HG03097 (cell line): Measurements from ENCODE around the gene CACNA2D2.

ENCODE experiments used
- ATAC-seq: cut with Tn5 transposase; IDR thresholded peaks from one replicate; pipeline ENCODE4 v1.9.1; 2021; ENCODE audit not compliant: unreplicated experiment, low FRiP score

CACNA2D2 gene

DNA sequence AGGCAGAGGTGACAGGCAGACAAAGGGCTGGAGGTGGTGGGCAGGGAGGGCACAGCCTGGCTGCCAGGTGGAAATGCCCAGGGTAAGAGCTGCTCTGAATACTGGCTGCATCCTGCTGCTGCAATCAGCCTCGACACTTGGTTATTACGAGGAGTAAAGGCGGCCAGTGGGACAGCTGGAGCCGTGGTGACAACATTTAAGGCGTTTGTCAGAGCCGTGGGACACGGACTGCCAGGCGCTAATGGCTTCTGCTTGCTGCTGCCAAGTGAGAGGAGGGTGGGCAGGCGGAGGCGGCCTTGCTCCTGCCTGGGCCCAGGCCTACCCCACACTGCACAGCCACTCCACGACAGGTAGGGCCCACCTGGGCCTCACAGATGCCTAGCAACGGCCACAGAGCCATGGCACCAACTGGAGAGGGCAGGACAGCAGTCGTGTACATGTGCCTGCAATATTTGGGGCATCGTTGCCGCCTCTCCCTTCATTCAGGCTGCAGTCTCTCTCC lies 94.9 kb downstream of the CACNA2D2 start:
- no peak for ATAC-seq

GRCh38 chr3:50406487-50406886 lies 96.9 kb downstream of the CACNA2D2 start:
- no peak for ATAC-seq

DNA sequence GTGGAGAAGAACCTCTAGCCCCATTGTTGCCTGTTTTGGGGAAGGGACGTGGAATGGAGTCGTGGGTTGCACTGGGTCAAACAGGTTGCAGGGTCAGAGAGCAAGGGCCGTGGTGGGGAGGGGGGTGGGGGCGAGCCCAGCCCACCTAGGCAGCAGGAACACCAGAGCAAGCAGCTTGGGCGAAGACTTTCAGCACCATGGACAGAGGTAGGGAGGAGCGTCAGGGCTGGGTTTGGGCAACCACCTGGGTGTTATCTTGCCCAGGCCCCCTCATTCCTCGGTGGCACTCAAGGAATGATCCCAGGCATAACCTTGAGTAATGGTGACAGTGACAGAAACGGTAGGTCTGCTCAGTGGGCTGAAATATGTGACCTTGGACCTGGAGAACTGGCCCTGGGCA lies 98.2 kb downstream of the CACNA2D2 start:
- no peak for ATAC-seq

GRCh38 chr3:50401978-50402595 lies 101.3 kb downstream of the CACNA2D2 start:
- ATAC-seq = no peak

DNA sequence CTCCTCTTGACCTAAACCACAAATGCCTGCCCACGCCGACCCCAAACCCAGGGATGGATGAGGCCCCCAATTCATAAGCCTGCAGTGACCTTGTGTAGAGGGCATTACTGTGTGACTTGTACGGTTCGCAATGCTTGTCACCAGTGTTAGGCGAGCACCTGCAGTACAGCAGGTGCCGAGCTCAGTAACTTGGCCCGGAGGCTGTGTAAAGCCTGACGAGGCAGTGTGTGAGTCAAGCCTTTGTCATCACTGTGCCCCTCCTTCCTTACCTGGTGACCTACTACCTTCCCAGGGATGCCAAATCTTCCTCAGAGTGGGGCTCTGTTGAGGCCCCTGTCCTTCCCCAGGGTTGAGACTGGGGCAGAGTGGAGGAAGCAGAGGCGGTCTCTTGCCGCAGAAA lies 106.9 kb downstream of the CACNA2D2 start:
- ATAC-seq = no peak

DNA sequence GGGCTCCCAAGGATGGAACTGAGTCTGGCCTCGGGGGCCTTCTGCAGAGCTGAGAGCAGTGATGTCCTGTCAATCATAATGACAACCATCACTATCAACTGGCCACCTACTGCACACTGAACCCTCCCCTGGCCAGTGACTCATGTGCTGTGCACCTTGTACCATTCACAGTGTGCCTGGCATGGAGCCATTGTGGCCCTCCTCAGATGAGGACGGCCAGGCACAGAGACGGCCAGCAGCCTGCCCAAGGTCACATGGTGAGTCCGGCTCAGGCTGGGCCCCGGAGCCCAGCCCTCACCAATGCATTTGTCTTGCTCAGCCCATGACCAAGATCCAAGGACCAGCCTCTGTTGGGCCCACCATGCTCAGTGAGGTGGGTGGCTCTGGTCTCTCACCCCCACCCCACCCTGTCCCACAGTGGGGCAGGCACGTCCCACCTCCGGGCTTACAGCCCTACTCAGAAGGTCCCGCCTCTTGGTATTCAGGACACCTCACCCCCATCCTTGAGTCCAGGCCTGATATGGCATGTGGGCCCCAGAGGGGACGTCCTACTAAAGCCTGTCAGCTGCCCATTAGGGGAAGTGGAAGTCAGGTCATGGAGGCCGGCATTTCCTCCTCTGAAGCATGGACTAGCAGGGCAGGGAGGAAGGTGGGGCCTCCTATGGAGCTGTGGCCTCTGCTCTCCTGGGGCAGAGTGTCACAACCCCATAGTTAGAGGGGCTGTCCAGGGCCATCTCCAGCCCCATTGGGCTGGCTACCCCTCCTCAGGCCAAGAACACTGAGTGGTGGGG lies 108.2 kb downstream of the CACNA2D2 start:
- ATAC-seq = no peak

DNA sequence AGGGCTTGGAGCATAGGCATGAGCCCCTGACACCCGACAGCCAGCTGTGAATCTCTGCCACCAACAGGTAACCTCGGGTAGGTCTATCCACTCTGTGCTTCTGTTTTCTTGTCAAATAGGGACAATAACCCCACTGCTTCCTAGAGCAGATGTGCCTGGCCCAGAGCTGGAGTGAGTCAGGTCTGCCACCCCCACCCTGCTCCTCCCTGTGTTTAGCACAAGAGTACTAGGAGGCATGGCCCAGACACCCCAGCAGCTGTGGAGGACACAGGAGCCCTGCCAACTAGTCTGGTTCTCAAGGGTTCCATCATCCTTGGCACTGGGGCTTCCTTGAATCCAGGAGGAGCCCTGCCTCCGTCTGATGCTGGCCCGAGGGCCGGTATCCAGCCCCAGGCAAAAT lies 110.4 kb downstream of the CACNA2D2 start:
- no peak for ATAC-seq

- no peak for ATAC-seq
Observed at GRCh38 chr3:50392101-50392715, 111.2 kb downstream of the CACNA2D2 start.

- ATAC-seq = no peak
Observed at GRCh38 chr3:50390508-50391224, 112.8 kb downstream of the CACNA2D2 start.

GRCh38 chr3:50389414-50389767 lies 114.0 kb downstream of the CACNA2D2 start:
- ATAC-seq = no peak

DNA sequence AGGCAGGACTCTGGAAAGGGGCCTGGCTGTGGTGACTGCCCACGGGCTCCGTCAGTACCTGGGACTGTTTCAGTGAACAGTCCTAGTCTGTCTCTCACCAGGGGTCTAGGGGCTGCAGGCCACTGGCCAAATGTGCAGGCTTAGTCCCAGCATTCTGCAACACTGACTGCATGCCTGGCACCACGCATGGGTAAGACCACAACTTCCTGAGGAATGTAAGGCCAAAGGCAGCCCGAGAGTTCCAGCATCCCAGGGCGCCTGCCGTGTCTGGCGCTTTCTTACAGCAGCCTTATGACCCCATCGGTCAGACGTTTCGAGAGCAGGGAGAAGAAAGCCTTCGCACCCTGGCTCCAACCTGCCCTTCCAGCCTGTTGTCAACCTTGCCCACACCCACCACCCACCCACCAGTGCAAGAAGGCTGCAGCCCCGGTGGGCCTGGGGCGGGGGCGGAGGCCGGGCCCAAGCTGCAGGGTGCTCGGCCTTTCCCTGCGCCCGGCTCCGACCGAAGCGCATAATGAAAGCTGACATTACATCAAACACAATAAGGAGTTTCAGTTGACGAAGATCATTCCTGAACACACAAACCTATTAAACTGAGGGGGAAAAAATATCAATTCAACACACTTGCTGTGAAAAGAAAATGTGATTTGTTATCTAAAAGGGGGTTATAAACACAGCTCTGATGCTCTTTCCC lies 114.6 kb downstream of the CACNA2D2 start:
- no peak for ATAC-seq

GRCh38 chr3:50388016-50388719 lies 115.3 kb downstream of the CACNA2D2 start:
- no peak for ATAC-seq

DNA sequence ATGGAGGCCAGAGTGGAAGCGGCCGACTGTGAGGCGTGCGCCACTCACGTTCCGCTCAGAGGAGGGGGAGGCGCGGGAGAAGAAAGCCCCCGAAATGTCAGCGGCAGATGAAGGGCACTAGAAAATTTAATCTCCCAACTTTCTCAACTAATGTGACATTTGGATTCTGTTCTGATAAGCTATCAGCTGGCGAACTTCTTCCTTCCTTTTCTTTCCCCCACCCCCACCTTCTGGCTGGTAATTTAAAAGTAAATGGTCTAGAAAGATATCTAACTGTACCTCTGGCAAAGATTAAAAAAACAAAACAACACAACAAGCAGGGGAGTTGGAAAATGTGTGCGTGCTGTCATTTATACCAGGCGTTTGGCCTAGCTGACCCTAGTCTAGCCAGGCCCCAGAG lies 117.7 kb downstream of the CACNA2D2 start:
- ATAC-seq = no peak

GRCh38 chr3:50383750-50384149 lies 119.7 kb downstream of the CACNA2D2 start:
- no peak for ATAC-seq

DNA sequence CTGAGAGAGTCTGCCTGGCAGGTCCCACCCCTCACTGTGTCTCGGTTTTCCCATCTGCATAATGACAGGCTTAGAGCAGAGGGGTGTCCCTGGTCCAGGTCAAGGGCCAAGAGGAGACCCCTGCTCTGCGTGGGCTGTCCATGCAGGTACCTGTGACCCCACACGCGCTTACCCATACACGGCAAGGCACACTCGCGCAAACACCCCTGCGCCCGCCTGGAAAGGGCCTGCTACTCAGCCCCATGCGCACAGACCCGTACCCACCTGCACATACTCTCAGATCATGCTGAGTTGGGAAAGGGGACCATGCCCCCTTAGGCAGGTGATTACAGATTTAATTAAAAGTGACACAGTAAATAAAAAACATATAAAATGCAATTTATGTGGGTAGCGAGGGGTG lies 120.7 kb downstream of the CACNA2D2 start:
- ATAC-seq = no peak

DNA sequence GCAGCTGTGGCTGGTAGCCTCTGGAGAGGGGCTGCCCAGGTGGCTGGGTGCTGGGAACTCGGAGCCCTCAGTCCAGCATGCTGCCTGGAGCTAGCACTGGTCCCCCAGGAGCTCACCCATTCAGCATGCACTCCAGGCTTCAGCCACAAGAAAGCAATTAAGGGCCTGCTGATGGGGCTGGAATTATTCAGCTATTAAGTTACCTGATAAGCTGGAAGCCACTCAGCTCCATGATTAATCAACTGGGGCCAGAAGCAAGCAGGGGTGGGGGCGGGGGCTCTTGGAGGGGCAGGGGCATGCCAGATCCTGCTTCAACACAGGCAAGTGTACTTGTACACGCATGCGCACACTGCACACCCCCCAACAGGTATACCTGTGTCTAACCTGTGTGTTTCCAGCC lies 122.1 kb downstream of the CACNA2D2 start:
- no peak for ATAC-seq

DNA sequence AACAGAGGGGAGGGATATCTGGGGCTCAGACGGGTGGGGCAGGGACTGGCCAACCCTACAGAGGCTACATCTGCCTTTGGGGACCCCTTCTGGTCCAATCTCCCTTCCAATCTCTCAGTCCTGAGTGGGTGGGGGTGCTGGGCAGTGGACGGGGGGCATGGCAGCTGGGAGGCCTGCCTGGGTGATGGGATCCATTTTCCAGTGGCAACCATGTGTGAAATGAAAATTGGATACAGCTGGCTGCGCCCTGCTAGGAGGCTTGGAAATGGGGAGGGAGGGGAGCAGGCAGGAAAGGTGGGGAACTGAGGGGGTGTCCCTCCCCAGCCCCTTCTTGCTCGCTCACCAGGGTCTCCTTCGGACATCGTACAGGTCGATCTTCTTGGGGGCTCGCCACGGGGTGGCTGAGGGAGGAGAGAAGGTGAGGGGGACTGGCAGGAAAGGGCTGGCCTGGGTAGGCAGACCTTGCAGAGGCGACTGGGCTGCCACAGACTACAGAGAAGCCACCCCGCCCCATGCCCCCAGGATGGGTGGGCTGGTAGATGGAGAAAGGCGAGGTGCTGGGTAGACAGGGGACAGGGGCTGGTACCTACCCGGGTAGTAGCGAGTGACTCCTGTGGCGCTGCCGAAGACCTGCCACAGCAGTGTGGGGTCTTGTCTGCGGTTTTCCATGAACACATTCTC lies 122.9 kb downstream of the CACNA2D2 start:
- no peak for ATAC-seq

GRCh38 chr3:50378757-50379156 lies 124.7 kb downstream of the CACNA2D2 start:
- ATAC-seq = no peak

- no peak for ATAC-seq
Observed at GRCh38 chr3:50378024-50378423, 125.4 kb downstream of the CACNA2D2 start.
